HCT116 (cell line): ENCODE measurements around the gene SPRN. TPM values are rescaled to one million over a fixed set of nuclear protein-coding genes. Genes with fewer than 3 reads are reported as not detected.

Source experiments
- ATAC-seq: fragments of 200-7000 bp; cut with Tn5 transposase; 2 replicates; pipeline ENCODE4 v1.9.1; 2020; ENCODE audit warnings: mild to moderate bottlenecking, moderate library complexity
- BruUV-seq: library from RNA; stranded (reverse); fragments of 400-500 nt; replicated peaks from 2 replicates; lab custom pipeline; 2021; lab: Mats Ljungman, UMichigan
- CTCF ChIA-PET: fragments of 300-600 bp; sonication (Branson Sonifier 250); formaldehyde crosslinking; loops from one replicate; lab custom pipeline; 2021; ENCODE audit warnings: antibody characterized with exemption; lab: Charles Lee
- POLR2A ChIA-PET: fragments of 300-600, 350-600 bp; sonication (Branson Sonifier 250); formaldehyde crosslinking; loops from one replicate; lab custom pipeline; 2021; ENCODE audit warnings: antibody characterized with exemption; lab: Charles Lee
- RAD21 ChIA-PET, 2 experiments: fragments of 300-600 bp; sonication (Branson Sonifier 250); formaldehyde crosslinking; loops; one replicate each; lab custom pipeline; 2023; ENCODE audit warnings: low total read pairs in 2 of 2; ENCODE audit not compliant: uncharacterized antibody in 2 of 2, unreplicated experiment in 2 of 2, low non-redundant PET in 1 of 2; lab: Charles Lee
- DNase-seq: peaks from one replicate; pipeline ENCODE4 v3.0.0-alpha.2; 2010; ENCODE audit warnings: low read depth, low spot score
- H2AFZ ChIP-seq: fragments of 200-600 bp; shearing (Covaris generic), sonication (generic); 2 replicates; pipeline ENCODE4 v1.6.1; 2017; ENCODE audit warnings: low read depth, mixed run types, mixed read lengths, antibody characterized with exemption, low read length; ENCODE audit not compliant: poor library complexity, severe bottlenecking
- H3K27ac ChIP-seq: 2 replicates; pipeline ENCODE4 v1.5.1; 2012; ENCODE audit warnings: low read depth, low read length
- H3K27me3 ChIP-seq: fragments of 200-600 bp; sonication (generic); 2 replicates; pipeline ENCODE4 v1.6.1; 2016; ENCODE audit warnings: mixed run types, low read length, mixed read lengths; ENCODE audit not compliant: insufficient read depth
- H3K36me3 ChIP-seq, 2 experiments: fragments of 200-500 bp in 1 of 2; fragments of 200-600 bp in 1 of 2; sonication (Bioruptor generic) in 1 of 2; sonication (generic) in 1 of 2; 2 replicates each; pipeline versions ENCODE4 v1.5.1 to v1.6.1; 2014 to 2016; ENCODE audit warnings: low read length in 2 of 2, inconsistent platforms in 1 of 2, mixed read lengths in 1 of 2, mixed run types in 1 of 2; ENCODE audit not compliant: insufficient read depth in 2 of 2, control insufficient read depth in 1 of 2
- H3K4me1 ChIP-seq, 2 experiments: fragments of 200-600 bp in 1 of 2; sonication (generic) in 1 of 2; 2 replicates each; pipeline versions ENCODE4 v1.5.1 to v1.6.1; 2012 to 2017; ENCODE audit warnings: low read length in 2 of 2, inconsistent platforms in 1 of 2, mild to moderate bottlenecking in 1 of 2, mixed read lengths in 1 of 2, mixed run types in 1 of 2, moderate library complexity in 1 of 2; ENCODE audit not compliant: insufficient read depth in 2 of 2, control insufficient read depth in 1 of 2
- H3K4me2 ChIP-seq: fragments of 200-600 bp; sonication (generic); 2 replicates; pipeline ENCODE4 v1.6.1; 2017; ENCODE audit warnings: mixed run types, low read length, mixed read lengths
- H3K4me3 ChIP-seq, 2 experiments: fragments of 200-600 bp in 1 of 2; sonication (generic) in 1 of 2; replicated peaks in 1 of 2; 2 replicates each; pipeline ENCODE4 v1.5.1; 2011 to 2016; ENCODE audit warnings: low read length in 2 of 2, control low read depth in 1 of 2, low read depth in 1 of 2, mild to moderate bottlenecking in 1 of 2, mixed read lengths in 1 of 2, mixed run types in 1 of 2
- H3K79me2 ChIP-seq: fragments of 200-600 bp; sonication (generic); 2 replicates; pipeline ENCODE4 v1.6.1; 2017; ENCODE audit warnings: mild to moderate bottlenecking, mixed run types, low read length, moderate library complexity, mixed read lengths; ENCODE audit not compliant: insufficient read depth
- H3K9ac ChIP-seq: fragments of 200-600 bp; sonication (generic); 2 replicates; pipeline ENCODE4 v1.6.1; 2016; ENCODE audit warnings: low read length, mixed read lengths
- H3K9me2 ChIP-seq: fragments of 200-600 bp; sonication (generic), shearing (Covaris generic); 2 replicates; pipeline ENCODE4 v1.6.1; 2017; ENCODE audit warnings: mixed run types, mild to moderate bottlenecking, moderate library complexity; ENCODE audit not compliant: insufficient read depth
- H3K9me3 ChIP-seq, 2 experiments: fragments of 200-500 bp in 1 of 2; fragments of 200-600 bp in 1 of 2; sonication (Bioruptor generic) in 1 of 2; sonication (generic) in 1 of 2; 2 replicates each; pipeline ENCODE4 v1.6.1; 2014 to 2017; ENCODE audit warnings: low read length in 2 of 2, mixed read lengths in 2 of 2, inconsistent platforms in 1 of 2, low read depth in 1 of 2, mild to moderate bottlenecking in 1 of 2, mixed run types in 1 of 2, moderate library complexity in 1 of 2; ENCODE audit not compliant: control insufficient read depth in 1 of 2, insufficient read depth in 1 of 2
- H4K20me1 ChIP-seq: fragments of 200-600 bp; sonication (generic), shearing (Covaris generic); 2 replicates; pipeline ENCODE4 v1.6.1; 2017; ENCODE audit warnings: mixed run types, mild to moderate bottlenecking, moderate library complexity; ENCODE audit not compliant: insufficient read depth
- ATF3 ChIP-seq: IDR thresholded peaks from 2 replicates; pipeline ENCODE4 v1.6.1; 2012
- CBX3 ChIP-seq: IDR thresholded peaks from 2 replicates; pipeline ENCODE4 v1.6.1; 2012; ENCODE audit warnings: low read depth
- CTCF ChIP-seq, 3 experiments: fragments of 200-600 bp in 1 of 3; sonication (generic) in 1 of 3; IDR thresholded peaks in 2 of 3; conservative IDR thresholded peaks in 1 of 3; 2 replicates each; pipeline ENCODE4 v1.5.1; 2012 to 2017; ENCODE audit warnings: low read depth in 2 of 3, low read length in 2 of 3, antibody characterized with exemption in 1 of 3, borderline replicate concordance in 1 of 3, control low read depth in 1 of 3, mild to moderate bottlenecking in 1 of 3, mixed read lengths in 1 of 3, mixed run types in 1 of 3, moderate library complexity in 1 of 3; ENCODE audit not compliant: insufficient read depth in 1 of 3
- EGR1 ChIP-seq: IDR thresholded peaks from 2 replicates; pipeline ENCODE4 v1.6.1; 2012; ENCODE audit warnings: low read depth
- ELF1 ChIP-seq: IDR thresholded peaks from 2 replicates; pipeline ENCODE4 v1.6.1; 2012; ENCODE audit warnings: low read depth, borderline replicate concordance
- EZH2 ChIP-seq: fragments of 200-600 bp; sonication (generic); IDR thresholded peaks from 2 replicates; pipeline ENCODE4 v1.6.1; 2017; ENCODE audit warnings: antibody characterized with exemption, mixed run types
- EZH2phosphoT487 ChIP-seq: fragments of 200-600 bp; IDR thresholded peaks from 2 replicates; pipeline ENCODE4 v1.6.1; 2018; ENCODE audit warnings: antibody characterized with exemption, borderline replicate concordance
- FOSL1 ChIP-seq: IDR thresholded peaks from 2 replicates; pipeline ENCODE4 v1.6.1; 2012; ENCODE audit warnings: low read depth
- JUND ChIP-seq: IDR thresholded peaks from 2 replicates; pipeline ENCODE4 v1.6.1; 2012
- POLR2A ChIP-seq: IDR thresholded peaks from 2 replicates; pipeline ENCODE4 v1.7.0; 2011; ENCODE audit warnings: borderline replicate concordance; ENCODE audit not compliant: insufficient read depth, insufficient read length; ENCODE audit errors: extremely low read depth
- RAD21 ChIP-seq: IDR thresholded peaks from 2 replicates; pipeline ENCODE4 v1.6.1; 2012; ENCODE audit warnings: low read depth, mild to moderate bottlenecking
- REST ChIP-seq: IDR thresholded peaks from 2 replicates; pipeline ENCODE4 v1.6.1; 2012; ENCODE audit warnings: low read depth
- SIN3A ChIP-seq: IDR thresholded peaks from 2 replicates; pipeline ENCODE4 v1.6.1; 2012; ENCODE audit warnings: low read depth
- SRF ChIP-seq: IDR thresholded peaks from 2 replicates; pipeline ENCODE4 v1.6.1; 2012; ENCODE audit warnings: low read depth
- TCF7L2 ChIP-seq: IDR thresholded peaks from 2 replicates; pipeline ENCODE4 v1.7.0; 2011; ENCODE audit warnings: borderline replicate concordance, inconsistent platforms; ENCODE audit not compliant: insufficient read depth, insufficient read length; ENCODE audit errors: extremely low read depth
- YY1 ChIP-seq: IDR thresholded peaks from 2 replicates; pipeline ENCODE4 v1.6.1; 2011; ENCODE audit warnings: low read length, low read depth, moderate library complexity, mild to moderate bottlenecking; ENCODE audit not compliant: insufficient replicate concordance; ENCODE audit errors: extremely low read depth
- ZBTB33 ChIP-seq: IDR thresholded peaks from 2 replicates; pipeline ENCODE4 v1.6.1; 2011; ENCODE audit warnings: mild to moderate bottlenecking, low read length, moderate library complexity; ENCODE audit not compliant: insufficient replicate concordance; ENCODE audit errors: extremely low read depth
- ZNF274 ChIP-seq: fragments of 200-500 bp; sonication (Bioruptor generic); IDR thresholded peaks from 2 replicates; pipeline ENCODE4 v1.6.1; 2014; ENCODE audit warnings: mild to moderate bottlenecking, low read depth, low read length, inconsistent platforms
- intact Hi-C: fragments of 100-400 bp; cut with micrococcal nuclease; formaldehyde crosslinking; loops from 2 replicates; pipeline ENCODE4 v1.10.0; 2022
- total RNA-seq: library from RNA; stranded (reverse); gene quantifications from one replicate; pipeline ENCODE4 v1.2.1, GENCODE V29; 2021; ENCODE audit not compliant: unreplicated experiment

Gene SPRN
- total RNA-seq, 1 experiment from 2014 or later: not detected

- DNase-seq (peak; percentile 54), ATAC-seq (peak; percentile 99)
- ChIA-PET CTCF (no interaction called here), POLR2A (no interaction called here), RAD21 (interaction anchor here in 1 of 2 experiments (0.5 kb wide), 1 partner anchor 13 kb away, joined by 3 read pairs; no protein-coding TSS in a partner anchor)
- no peak within 1 kb of the TSS for H2AFZ ChIP-seq
- H3K79me2 ChIP-seq: 0 out of 2 replicates have a peak, but pooled peaks cover 4% of the 10 kb centered on the region
- no peaks in the 10 kb centered on the region for H3K36me3 ChIP-seq
- no TSS peak for BruUV-seq
- peak within 1 kb of the TSS; percentile 52; the same call in 1 of the 2 replicates for H3K9ac ChIP-seq
- no peaks in the 10 kb centered on the region for H3K9me3 ChIP-seq
- peak within 1 kb of the TSS; percentile 56 to 57 for H3K4me3 ChIP-seq
- no peaks in the 10 kb centered on the region for H4K20me1 ChIP-seq
- intact Hi-C loops: no loop called here
- H3K4me1 ChIP-seq: peaks cover 0 to 9% of the 10 kb centered on the region in 2 experiments; a peak in 2 of 4 replicates
- no peaks in the 10 kb centered on the region for H3K27me3 ChIP-seq
- peak within 1 kb of the TSS; percentile 45; the same call in 1 of the 2 replicates for H3K27ac ChIP-seq
- peak within 1 kb of the TSS; percentile 48 for H3K4me2 ChIP-seq
- no peaks in the 10 kb centered on the region for H3K9me2 ChIP-seq
- TF ChIP-seq POLR2A (peak; percentile 31), JUND (no peak), TCF7L2 (no peak), ELF1 (no peak), ZNF274 (no peak), ATF3 (no peak), RAD21 (no peak), YY1 (peak; percentile 67), FOSL1 (no peak), REST (no peak), EGR1 (peak; percentile 55), CBX3 (no peak), SIN3A (peak; percentile 33), EZH2 (no peak), EZH2phosphoT487 (no peak), CTCF (IDR thresholded peaks at IDR 0.05 in 2 of 3, conservative IDR thresholded peaks at IDR 0.05 in 1 of 3; ENCODE audit: borderline replicate concordance in 1 of 3, insufficient read depth in 1 of 3, low read depth in 2 of 3, low read length in 2 of 3) (no peak), ZBTB33 (peak; percentile 95), SRF (no peak)
Observed at GRCh38 chr10:133373174-133374090, 51.0 kb downstream of the SPRN start, which contains the start of gene ECHS1. TSS of gene ECHS1 (minus strand) at chr10:133373354. CDS start at chr10:133373333, 21 bp downstream.
